Fibroblast of lung (primary cell): ENCODE measurements around the gene FBXL17.

Source experiments
- EZH2 ChIP-seq: IDR thresholded peaks from 2 replicates; pipeline ENCODE4 v1.5.1; 2012; ENCODE audit warnings: low read length, control low read depth, mild to moderate bottlenecking; ENCODE audit errors: missing control alignments
- TF ChIP-seq, protein P1 (sequence below), 2 donors: IDR thresholded peaks in 1 of 2; conservative IDR thresholded peaks in 1 of 2; 1 replicate in 1 of 2; 2 replicates in 1 of 2; pipeline ENCODE4 v1.5.1; 2011 to 2012; ENCODE audit warnings: low read length in 2 of 2, control low read depth in 1 of 2, inconsistent platforms in 1 of 2, low read depth in 1 of 2, mild to moderate bottlenecking in 1 of 2

DNA sequence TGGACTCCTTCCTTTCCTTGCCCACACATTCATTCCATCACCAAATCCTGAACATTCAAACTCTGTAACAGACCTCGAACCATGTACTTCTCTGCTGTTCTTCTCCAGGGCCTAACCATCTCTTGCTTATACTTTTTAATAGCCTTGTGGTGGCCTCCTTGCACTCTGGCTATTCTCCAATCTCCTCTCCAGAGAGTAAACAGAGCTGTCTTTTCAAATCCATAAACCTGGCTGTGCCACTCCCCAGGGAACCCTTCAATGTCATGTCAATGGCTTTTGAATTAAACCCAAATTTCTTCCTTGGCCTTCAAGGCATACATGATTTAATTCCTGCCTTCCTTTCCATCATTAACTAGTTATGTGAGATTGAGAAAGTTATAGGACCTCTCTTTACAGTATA lies 433.5 kb downstream of the FBXL17 start:
- TF ChIP-seq, protein P1, sequence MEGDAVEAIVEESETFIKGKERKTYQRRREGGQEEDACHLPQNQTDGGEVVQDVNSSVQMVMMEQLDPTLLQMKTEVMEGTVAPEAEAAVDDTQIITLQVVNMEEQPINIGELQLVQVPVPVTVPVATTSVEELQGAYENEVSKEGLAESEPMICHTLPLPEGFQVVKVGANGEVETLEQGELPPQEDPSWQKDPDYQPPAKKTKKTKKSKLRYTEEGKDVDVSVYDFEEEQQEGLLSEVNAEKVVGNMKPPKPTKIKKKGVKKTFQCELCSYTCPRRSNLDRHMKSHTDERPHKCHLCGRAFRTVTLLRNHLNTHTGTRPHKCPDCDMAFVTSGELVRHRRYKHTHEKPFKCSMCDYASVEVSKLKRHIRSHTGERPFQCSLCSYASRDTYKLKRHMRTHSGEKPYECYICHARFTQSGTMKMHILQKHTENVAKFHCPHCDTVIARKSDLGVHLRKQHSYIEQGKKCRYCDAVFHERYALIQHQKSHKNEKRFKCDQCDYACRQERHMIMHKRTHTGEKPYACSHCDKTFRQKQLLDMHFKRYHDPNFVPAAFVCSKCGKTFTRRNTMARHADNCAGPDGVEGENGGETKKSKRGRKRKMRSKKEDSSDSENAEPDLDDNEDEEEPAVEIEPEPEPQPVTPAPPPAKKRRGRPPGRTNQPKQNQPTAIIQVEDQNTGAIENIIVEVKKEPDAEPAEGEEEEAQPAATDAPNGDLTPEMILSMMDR (conservative IDR thresholded peaks at IDR 0.05 in 1 of 2, IDR thresholded peaks at IDR 0.05 in 1 of 2; ENCODE audit: low read depth in 1 of 2, low read length in 2 of 2): no peak
- no peak for TF ChIP-seq EZH2
